PFSK-1 (cell line): ENCODE measurements around the gene SCAMP5.

Experiments
- POLR2AphosphoS5 ChIP-seq: IDR thresholded peaks from 2 replicates; pipeline ENCODE4 v1.6.1; 2012; ENCODE audit warnings: low read depth, mild to moderate bottlenecking, control low read depth, low read length, moderate library complexity
- SIN3A ChIP-seq: IDR thresholded peaks from 2 replicates; pipeline ENCODE4 v1.6.1; 2012; ENCODE audit warnings: mild to moderate bottlenecking, low read length, moderate library complexity, borderline replicate concordance; ENCODE audit not compliant: insufficient read depth
- TF ChIP-seq, protein P1 (sequence below), 2 experiments: IDR thresholded peaks; 2 replicates each; pipeline versions ENCODE4 v1.6.1 to v1.8.0; 2011 to 2012; ENCODE audit warnings: low read depth in 2 of 2, low read length in 2 of 2, control low read depth in 1 of 2, inconsistent platforms in 1 of 2, mild to moderate bottlenecking in 1 of 2, moderate library complexity in 1 of 2; ENCODE audit not compliant: insufficient read depth in 1 of 2

DNA sequence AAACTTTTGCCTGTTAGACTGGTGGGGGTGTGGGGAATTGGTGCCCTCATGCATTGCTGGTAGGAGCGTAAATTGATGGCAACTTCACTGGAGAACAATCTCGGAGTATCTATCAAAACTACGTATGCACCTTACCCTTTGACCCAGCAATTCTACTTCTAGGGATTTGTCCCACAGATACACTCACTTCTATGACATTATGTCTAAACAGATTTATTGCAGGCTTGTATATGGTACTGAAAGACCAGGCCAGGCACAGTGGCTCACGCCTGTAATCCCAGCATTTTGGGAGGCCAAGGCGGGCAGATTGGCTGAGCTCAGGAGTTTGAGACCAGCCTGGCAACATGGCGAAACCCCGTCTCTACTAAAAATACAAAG lies 58.4 kb downstream of the SCAMP5 start:
- TF ChIP-seq POLR2AphosphoS5 (no peak), SIN3A (no peak)
- TF ChIP-seq, protein P1, sequence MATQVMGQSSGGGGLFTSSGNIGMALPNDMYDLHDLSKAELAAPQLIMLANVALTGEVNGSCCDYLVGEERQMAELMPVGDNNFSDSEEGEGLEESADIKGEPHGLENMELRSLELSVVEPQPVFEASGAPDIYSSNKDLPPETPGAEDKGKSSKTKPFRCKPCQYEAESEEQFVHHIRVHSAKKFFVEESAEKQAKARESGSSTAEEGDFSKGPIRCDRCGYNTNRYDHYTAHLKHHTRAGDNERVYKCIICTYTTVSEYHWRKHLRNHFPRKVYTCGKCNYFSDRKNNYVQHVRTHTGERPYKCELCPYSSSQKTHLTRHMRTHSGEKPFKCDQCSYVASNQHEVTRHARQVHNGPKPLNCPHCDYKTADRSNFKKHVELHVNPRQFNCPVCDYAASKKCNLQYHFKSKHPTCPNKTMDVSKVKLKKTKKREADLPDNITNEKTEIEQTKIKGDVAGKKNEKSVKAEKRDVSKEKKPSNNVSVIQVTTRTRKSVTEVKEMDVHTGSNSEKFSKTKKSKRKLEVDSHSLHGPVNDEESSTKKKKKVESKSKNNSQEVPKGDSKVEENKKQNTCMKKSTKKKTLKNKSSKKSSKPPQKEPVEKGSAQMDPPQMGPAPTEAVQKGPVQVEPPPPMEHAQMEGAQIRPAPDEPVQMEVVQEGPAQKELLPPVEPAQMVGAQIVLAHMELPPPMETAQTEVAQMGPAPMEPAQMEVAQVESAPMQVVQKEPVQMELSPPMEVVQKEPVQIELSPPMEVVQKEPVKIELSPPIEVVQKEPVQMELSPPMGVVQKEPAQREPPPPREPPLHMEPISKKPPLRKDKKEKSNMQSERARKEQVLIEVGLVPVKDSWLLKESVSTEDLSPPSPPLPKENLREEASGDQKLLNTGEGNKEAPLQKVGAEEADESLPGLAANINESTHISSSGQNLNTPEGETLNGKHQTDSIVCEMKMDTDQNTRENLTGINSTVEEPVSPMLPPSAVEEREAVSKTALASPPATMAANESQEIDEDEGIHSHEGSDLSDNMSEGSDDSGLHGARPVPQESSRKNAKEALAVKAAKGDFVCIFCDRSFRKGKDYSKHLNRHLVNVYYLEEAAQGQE (IDR thresholded peaks at IDR 0.05; ENCODE audit: insufficient read depth in 1 of 2, low read depth in 2 of 2, low read length in 2 of 2), result no peak
